Measurements from ENCODE around the gene USP5.

DNA sequence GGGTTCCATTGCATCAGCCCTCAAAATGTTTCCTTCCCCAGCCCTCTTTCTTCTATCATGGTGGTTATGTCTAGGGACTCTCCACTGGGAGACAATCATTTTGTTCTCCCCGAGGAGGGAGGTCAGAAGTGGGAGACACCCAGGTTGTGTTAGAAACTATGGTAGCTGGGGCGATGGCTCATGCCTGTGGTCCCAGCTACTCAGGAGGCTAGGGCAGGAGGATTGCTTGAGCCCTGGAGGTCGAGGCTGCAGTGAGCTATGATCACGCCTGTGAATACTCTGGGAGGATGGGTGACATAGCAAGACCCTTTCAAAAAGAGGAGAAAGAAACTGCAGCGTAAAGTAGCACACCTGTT is 39.7 kb downstream of the USP5 start:
- TF ChIP-seq, protein P1, sequence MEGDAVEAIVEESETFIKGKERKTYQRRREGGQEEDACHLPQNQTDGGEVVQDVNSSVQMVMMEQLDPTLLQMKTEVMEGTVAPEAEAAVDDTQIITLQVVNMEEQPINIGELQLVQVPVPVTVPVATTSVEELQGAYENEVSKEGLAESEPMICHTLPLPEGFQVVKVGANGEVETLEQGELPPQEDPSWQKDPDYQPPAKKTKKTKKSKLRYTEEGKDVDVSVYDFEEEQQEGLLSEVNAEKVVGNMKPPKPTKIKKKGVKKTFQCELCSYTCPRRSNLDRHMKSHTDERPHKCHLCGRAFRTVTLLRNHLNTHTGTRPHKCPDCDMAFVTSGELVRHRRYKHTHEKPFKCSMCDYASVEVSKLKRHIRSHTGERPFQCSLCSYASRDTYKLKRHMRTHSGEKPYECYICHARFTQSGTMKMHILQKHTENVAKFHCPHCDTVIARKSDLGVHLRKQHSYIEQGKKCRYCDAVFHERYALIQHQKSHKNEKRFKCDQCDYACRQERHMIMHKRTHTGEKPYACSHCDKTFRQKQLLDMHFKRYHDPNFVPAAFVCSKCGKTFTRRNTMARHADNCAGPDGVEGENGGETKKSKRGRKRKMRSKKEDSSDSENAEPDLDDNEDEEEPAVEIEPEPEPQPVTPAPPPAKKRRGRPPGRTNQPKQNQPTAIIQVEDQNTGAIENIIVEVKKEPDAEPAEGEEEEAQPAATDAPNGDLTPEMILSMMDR (IDR thresholded peaks at IDR 0.05): no peak
- TF ChIP-seq POLR2A (IDR thresholded peaks at IDR 0.05): no peak
